CD1c-positive myeloid dendritic cell (primary cell): ENCODE results near the gene TP53.

Source experiments
- DNase-seq: peaks from one replicate; pipeline ENCODE4 v3.0.0-alpha.2; 2016; ENCODE audit errors: extremely low spot score

TP53 gene

DNA sequence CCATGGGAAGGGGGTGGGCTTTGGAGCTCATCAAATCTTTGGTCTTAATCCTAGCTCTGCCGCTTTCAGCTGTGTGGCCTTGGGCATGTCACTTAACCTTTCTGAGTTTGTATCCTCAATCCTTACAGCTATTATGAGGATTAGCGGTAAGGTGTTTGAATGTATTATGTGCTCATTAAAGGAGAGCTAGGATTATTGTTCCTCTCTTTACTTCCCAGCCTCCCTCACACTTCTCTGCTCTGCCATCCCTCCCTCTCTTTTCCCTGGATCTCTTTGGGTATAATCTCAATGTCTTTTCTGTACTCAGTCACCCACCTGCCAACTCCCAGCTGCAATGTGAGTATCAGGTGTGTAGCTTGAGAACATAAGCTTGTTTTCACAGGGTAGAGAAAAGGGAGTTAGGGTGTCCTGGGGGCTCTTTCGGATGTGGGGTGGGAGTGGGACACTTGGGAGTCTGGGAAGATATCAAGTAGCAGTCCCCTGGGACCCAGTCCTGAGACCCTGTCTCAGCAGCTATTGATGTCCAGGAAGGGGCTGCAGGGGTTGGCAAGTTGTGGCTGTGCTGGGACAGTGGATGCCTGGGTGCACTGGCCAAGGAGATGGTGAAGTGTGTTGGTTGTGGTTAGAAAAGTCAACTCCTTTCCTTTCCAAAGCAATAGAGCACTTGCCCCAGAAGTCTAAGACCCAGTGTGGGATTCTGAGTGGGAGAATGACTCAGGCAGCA, 19.5 kb upstream of the TP53 start:
- no peak for DNase-seq

DNA sequence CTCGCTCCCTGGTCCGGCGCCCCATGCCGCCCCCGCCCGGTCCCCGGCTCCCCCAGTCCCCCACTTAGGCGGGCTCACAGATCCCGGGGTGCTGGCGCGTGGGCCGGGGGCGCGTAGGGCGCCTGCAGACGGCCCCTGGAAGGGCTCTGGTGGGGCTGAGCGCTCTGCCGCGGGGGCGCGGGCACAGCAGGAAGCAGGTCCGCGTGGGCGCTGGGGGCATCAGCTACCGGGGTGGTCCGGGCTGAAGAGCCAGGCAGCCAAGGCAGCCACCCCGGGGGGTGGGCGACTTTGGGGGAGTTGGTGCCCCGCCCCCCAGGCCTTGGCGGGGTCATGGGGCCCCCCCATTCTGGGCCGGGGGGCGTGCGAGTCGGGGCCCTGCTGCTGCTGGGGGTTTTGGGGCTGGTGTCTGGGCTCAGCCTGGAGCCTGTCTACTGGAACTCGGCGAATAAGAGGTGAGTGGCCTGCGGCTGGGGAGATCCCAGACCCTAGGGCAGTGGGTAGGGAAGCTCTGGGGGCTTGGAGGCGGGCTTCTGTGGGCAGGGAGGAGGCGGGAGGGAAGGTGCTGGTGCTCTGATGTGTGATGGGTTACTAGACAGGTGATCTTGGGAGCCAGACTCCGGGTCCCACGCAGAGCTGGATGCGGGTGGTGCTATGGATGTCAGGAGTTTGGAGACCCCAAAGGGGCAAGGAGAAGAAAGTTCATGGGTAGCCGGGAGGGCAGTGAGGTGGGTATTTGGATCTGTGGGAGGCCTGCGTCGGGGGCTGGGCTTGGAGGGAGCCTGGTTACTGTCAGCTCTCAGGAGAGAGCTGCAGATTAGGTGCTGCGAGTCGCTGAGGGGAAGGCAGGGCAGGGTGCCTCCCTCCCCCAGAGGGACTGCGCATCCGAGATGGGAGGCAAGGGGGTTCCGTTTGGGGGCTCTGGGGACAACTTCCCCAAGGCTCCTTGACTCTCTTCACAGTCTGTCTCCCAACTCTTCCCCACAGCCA, 18.3 kb upstream of the TP53 start:
- no peak for DNase-seq

DNA sequence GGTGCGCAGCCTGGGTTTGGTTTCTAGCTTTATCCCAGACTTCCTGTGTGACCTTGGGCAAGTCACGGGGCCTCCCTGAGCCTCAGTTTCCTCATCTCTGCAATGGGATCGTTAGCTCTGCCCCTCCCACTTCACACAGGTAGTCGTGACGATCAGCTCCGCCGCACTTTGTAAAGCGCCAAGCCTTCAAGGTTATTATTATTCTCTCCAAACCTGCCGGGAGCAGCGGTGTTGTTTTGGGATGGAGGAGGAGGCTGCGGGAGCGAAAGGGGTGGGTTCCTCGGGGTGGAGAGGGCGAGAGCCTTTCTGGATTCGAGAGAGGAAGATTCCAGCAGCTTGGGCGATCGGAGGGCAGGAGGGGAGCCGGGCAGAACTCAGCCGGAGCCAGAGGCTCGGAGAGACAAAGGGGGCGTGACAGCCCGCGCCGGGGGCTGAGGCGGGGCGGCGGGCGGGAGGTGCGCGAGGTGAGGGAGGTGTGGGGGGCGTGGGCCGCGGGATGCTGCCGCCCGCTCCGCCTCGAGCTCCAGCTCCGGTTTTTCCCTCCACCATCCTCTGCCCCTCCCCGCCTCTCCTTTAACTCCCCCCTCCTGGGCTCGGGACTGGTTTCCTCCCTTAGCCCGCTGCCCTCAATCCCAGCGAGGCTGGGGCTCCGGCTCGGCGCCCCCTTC, 17.4 kb upstream of the TP53 start, which contains the start of gene EFNB3:
EFNB3 (plus strand) TSS at position 602 of the 668 bp plus-strand sequence. CDS start 397 bp downstream, outside the sequence.
- DNase-seq = no peak

DNA sequence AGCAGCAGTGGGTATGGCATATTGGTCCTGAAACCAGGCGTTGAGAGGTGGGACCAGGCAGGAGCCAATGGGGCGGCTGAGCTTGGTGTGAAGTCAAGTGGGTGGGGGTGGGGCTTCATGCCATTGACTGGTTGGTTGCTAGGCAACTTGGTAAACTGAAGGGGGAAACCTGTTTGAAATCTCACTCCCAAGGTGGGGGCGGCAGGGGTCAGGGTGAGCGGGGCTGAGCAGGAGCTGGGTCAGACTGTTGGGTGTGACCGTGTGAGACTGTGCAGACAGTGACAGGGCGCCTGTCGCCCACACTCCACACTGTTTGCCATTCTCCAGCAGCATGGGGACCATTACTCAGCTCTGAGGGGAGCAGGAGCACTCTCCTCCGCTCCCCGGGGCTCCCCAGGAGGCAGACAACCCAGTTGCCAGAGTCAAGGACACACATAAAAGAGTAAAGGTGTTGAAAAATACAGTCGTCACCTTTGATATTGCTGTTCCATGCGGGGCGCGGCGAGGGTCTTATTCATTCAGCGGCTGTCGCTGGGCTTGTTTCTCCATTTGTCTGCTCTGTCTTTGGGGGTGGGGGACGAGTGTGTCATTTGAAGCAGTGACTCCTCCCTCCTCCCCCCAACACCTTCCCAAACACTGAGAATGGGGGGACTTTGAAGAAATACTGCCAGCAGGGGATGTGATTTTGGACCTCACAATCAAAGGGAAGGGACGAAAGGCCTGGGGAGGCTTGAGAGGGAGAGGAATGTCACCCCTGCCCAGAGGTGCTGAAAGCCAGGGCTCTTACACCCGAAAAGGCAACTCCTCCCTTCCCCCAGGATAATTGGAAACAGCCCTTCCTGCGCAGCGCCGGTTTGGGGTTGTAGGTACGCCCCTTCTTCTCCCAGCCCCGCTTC, 16.5 kb upstream of the TP53 start:
- peak; percentile 17 for DNase-seq

DNA sequence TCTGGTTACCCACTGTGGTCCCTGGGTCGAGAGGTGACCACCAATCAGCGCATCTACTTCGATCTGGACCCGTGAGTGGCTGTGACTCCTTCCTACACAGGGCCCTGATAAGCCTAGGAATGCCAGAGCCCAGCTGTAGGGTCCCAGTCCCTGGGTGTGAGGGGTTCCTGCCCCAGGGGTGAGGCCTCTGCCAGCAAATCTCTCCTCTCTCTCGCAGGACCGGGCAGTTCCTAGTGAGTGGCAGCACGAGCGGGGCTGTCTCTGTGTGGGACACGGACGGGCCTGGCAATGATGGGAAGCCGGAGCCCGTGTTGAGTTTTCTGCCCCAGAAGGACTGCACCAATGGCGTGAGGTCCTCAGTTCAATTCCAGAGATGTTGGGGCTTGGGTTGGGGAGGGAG, 15.5 kb upstream of the TP53 start:
- no peak for DNase-seq

DNA sequence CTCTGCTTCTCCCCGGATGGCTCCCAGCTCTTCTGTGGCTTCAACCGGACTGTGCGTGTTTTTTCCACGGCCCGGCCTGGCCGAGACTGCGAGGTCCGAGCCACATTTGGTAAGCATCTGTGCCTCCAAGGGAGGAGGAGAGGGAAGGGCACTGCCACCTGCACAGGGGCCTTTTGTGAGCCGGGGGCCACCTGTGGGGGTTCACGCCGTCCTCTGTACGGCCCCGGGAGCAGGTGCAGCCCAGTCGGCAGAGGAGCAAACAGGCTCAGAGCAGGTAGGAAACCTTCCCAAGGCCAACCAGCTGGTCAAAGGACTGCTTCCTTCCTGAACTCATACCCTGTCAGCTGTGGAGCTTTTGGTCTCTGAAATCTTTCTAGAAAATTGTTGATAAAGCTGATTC, 14.4 kb upstream of the TP53 start:
- DNase-seq = no peak

DNA sequence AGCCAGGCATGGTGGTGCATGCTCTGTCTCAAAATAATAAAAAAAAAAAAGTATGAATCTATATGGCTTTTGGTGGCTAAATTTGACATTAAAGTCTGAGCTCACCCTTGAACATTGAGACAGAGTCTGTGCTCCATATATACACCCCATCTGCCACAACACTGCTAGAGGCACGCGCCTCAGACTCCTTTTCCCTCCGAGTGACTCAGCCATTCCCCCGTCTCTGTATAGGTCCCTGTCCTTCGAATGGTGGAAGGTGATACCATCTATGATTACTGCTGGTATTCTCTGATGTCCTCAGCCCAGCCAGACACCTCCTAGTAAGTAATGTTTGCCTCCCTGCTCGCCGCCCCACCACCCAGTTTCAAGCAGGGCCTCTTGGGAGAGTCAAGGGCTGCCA, 13.2 kb upstream of the TP53 start:
- no peak for DNase-seq

DNA sequence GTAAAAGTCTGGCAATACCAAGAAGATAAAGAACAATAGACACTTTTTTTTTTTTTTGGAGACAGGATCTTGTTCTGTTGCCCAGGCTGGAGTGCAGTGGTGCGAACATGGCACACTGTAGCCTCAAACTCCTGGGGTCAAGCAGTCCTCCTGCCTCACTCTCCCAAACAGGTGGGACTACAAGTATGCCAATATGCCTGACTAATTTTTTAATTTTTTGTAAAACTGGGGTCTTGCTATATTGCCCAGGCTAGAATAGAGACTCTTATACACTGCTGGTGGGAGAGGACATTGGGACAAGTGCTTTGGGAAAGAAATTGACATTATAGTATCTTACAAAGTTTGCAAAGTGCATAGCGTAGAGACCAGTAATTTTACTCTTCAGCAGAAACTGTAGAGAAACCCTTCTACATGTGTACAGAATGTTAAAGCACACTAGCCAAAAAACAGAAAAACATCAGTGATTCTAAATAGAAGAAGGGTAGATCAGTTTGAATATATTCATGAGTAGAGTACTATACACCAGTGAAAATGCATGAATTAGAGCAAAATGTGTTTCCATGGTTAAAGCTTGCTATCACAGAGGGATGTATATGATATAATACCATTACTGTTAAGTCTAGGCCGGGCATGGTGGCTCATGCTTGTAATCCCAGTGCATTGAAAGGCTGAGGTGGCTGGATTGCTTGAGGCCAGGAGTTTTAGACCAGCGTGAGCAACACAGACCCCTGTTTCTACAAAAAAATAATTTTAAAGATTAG, 10.7 kb upstream of the TP53 start:
- DNase-seq = no peak

DNA sequence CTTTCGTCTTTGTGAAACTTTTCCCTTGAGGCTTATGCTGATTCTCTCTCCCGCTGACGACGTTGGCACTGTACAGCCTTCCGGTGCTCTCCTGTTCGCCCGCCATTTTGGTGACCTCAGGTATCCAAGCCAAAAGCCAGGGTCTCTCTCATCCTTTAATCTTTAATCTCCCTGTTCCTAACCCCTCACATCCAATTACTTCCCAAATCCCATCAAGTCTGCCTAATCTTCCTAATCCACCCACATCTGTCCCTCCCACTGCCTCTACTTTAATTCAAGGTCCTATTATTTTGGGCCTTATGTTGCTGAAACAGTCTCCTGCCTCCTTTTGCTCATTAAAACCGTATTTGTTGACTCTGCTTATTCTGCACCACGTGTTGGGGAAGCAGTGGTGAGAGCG, 8.3 kb upstream of the TP53 start:
- no peak for DNase-seq

DNA sequence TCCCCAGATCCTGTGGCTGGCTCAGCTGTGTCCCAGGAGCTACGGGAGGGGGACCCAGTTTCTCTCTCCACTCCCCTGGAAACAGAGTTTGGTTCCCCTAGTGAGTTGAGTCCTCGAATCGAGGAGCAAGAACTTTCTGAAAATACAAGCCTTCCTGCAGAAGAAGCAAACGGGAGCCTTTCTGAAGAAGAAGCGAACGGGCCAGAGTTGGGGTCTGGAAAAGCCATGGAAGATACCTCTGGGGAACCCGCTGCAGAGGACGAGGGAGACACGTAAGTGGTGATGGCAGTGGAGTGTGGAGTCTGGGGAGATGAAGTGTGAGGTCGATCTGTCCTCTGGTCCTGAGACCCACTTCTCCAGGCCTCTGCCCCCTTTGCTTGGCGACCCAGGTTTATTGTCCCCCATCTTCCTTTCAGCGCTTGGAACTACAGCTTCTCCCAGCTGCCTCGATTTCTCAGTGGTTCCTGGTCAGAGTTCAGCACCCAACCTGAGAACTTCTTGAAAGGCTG, 1.6 kb upstream of the TP53 start:
- DNase-seq = no peak

DNA sequence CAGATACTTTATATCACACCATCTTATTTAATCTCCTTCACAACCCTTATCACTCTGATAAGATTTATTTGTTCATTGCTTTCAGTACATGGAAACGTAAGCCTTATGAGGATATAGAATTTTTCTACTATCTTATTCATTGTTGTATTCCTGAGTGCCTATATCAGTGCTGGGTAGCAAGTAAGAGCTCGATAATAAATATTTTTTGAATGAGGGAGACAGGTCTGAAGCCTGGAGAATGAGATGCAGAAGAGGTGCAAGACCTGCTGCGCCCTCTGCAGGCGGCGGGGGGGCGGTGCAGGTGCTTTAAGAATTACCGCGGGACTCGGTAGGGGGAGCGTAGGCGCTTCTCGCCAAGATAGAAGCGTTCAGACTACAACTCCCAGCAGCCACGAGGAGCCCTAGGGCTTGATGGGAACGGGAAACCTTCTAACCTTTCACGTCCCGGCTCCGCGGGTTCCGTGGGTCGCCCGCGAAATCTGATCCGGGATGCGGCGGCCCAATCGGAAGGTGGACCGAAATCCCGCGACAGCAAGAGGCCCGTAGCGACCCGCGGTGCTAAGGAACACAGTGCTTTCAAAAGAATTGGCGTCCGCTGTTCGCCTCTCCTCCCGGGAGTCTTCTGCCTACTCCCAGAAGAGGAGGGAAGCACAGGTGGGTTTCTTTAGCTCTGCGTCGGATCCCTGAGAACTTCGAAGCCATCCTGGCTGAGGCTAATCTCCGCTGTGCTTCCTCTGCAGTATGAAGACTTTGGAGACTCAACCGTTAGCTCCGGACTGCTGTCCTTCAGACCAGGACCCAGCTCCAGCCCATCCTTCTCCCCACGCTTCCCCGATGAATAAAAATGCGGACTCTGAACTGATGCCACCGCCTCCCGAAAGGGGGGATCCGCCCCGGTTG, 868 bp upstream of the TP53 start, which contains the start of gene WRAP53:
WRAP53 (plus strand) TSS at position 570 of the 900 bp plus-strand sequence; CDS start at position 742, 172 bp downstream.
- DNase-seq = peak; percentile 98

DNA sequence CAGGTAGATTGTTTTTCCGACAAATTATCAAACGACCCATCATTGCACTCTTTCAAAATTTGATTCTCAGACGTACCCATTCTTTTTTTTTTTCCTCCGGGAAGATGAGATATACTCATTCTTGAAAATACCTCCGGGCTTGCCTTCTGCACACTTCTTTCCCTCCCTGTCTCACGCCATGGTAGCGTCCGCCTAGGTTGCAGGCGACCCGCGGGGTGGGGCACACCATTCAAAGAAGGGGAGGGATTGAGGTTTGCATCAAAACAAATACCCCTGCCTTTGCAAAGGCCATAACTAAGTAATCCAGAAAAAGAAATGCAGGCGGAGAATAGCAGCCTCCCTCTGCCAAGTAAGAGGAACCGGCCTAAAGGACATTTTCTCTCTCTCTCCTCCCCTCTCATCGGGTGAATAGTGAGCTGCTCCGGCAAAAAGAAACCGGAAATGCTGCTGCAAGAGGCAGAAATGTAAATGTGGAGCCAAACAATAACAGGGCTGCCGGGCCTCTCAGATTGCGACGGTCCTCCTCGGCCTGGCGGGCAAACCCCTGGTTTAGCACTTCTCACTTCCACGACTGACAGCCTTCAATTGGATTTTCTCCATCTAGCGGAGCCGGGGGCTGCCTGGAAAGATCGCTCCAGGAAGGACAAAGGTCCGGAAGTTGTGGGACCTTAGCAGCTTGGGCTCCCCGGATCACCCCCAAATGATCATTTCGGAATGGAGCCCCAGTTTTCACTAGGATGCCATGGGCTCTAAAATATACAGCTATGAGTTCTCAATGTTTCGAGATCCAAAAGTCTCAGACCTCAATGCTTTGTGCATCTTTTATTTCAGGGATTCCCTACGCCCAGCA, 843 bp downstream of the TP53 start:
- DNase-seq = peak; percentile 83

DNA sequence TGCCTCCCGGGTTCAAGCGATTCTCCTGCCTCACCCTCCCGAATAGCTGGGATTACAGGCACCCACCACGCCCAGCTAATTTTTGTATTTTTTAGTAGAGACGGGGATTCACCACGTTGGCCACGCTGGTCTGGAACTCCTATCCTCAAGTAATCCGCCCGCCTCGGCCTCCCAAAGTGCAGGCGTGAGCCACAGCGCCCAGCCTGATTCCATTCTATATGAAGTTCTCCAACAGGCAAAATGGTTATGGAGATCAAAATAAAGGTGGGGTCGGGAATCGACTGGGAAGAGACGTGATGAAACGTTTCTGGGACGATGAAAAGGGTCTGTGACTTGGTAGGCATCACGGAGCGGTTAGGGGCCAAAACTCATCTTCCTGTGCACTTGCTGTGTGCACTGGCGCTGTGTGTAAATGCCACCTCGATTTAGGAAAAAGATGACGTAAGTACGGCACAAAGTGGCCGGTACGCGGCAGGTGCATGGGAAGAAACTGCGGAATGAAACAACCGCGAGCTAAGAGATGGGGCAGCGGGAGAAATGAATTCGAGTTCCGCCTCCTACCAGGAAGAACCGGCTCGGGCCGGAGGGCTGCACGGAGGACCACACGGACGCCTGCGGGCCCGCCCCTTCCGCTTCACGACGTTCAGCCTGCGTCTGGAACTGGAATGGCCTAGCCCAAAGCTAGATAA, 1.6 kb downstream of the TP53 start:
- peak; percentile 96 for DNase-seq

DNA sequence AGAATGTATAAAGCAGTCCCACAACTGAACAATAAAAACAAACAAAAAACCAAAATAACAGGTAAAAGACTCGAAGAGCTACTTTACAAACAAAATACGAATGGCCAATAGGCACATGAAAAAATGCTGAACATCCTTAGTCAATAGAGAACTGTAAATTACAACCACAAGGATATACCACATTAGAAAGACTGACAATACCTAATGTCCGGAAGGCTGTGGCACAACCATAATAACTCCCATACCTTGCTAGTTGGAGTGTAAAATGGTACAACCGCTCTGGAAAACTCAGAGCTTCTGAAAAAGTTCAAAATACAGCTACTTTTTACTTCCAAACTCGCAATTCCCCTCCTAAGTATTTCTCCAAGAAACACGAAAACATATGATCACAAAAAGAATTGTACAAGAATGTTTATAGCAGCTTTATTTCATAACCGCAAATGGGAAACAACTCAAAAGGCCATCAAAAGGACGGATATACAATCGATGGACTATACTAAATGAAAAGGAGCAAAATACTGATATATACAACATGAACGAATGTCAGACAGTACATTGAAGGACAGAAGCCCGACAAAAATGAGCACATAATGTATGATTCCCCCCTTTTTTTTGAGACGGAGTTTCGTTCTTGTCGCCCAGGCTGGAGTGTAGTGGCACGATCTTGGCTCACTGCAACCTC, 2.3 kb downstream of the TP53 start:
- DNase-seq = no peak

DNA sequence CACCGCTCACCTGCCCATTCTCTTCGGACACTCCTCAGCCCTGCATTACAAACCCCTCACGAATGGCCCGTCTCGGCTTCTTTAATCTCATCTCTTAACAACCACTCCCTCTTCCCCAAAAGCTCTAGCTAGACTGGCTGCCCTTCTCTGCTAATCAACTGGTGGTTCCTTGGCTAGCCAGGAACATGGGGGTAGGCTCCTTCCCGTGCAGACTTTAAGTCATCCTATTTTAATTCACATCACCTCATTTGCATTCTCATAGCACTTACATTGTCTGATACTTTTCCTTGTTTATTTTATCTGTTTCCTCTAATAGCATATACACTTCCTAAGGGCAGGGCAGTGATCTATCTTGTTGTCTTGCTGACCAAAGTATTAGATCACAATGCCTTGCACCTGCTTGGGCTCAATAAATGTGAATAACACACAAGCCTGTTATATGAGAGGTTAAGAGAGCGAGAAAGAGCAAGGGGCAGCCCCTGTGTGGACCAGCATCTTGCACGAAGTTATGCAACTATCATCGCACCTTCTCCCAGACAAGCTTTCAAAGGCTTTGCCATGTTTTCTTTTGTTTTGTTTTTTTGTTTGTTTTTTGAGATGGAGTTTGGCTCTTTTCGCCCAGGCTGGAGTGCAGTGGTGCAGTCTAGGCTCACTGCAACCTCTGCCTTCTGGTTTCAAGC, 9.8 kb downstream of the TP53 start:
- DNase-seq = no peak

DNA sequence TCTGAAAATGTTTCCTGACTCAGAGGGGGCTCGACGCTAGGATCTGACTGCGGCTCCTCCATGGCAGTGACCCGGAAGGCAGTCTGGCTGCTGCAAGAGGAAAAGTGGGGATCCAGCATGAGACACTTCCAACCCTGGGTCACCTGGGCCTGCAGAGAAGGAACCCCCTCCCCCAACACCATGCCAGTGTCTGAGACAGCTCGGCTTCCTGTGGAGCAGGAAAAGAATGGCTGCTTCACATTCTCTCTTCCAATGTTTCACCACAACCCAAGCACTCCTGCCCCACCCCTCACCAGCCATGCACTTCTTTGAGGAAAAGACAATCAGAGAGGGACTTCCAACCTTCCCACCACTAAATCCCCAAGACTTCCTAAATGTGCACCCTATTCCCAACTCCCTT, 10.8 kb downstream of the TP53 start:
- no peak for DNase-seq
